K562 (cell line): Measurements from ENCODE around the gene KLHL28. TPM values are rescaled to one million over a fixed set of nuclear protein-coding genes. Genes with fewer than 3 reads are reported as not detected.
A peak's percentile ranks its signal among the peaks of the same experiment; 100 is the strongest.

Source experiments
- ATAC-seq: fragments of 200-7000 bp; cut with Tn5 transposase; 3 replicates; pipeline ENCODE4 v1.9.1; 2020; ENCODE audit warnings: moderate library complexity
- BruUV-seq: library from RNA; stranded (reverse); fragments of 400-500 nt; replicated peaks from 2 replicates; lab custom pipeline; 2021; lab: Mats Ljungman, UMichigan
- CTCF ChIA-PET: fragments of 300-600 bp; formaldehyde crosslinking; extraction: SDS; loops from one replicate; lab custom pipeline; 2021; ENCODE audit warnings: low intra/inter-chr PET ratio; lab: Yijun Ruan, JAX
- POLR2A ChIA-PET: fragments of 300-600, 350-650 bp; sonication (Branson Sonifier 250); formaldehyde crosslinking; extraction: SDS; loops from one replicate; lab custom pipeline; 2021; ENCODE audit warnings: antibody characterized with exemption, inconsistent platforms; lab: Yijun Ruan, JAX
- DNase-seq, 4 experiments: peaks; one replicate each; pipeline versions ENCODE4 v3.0.0 to v3.0.0-alpha.2; 2011 to 2018; ENCODE audit warnings: low spot score in 3 of 4, mixed read lengths in 3 of 4; ENCODE audit errors: extremely low read depth in 1 of 4
- FAIRE-seq: peaks from 2 replicates; lab custom pipeline; 2011; peaks lifted over from hg19 to GRCh38; lab: Jason Lieb, UNC
- H2AFZ ChIP-seq: 2 replicates; pipeline ENCODE4 v1.6.0; 2011; ENCODE audit warnings: low read depth, low read length, control low read depth, inconsistent platforms
- H3K27ac ChIP-seq: fragments of 200-600 bp; 3 replicates; pipeline ENCODE4 v1.8.0; 2011; ENCODE audit warnings: low read depth, mild to moderate bottlenecking, control low read depth, inconsistent platforms, low read length, moderate library complexity, mixed read lengths; ENCODE audit errors: extremely low read depth
- H3K27me3 ChIP-seq, 2 experiments: fragments of 300-600 bp in 1 of 2; 2 replicates in 1 of 2; 3 replicates in 1 of 2; pipeline versions ENCODE4 v1.6.0 to v1.8.0; 2011; ENCODE audit warnings: inconsistent platforms in 2 of 2, low read length in 2 of 2, mild to moderate bottlenecking in 1 of 2, mixed read lengths in 1 of 2, moderate library complexity in 1 of 2; ENCODE audit not compliant: control insufficient read depth in 2 of 2, insufficient read depth in 2 of 2
- H3K36me3 ChIP-seq: fragments of 300-600 bp; 3 replicates; pipeline ENCODE4 v1.8.0; 2011; ENCODE audit warnings: mild to moderate bottlenecking, low read length, inconsistent platforms; ENCODE audit not compliant: control insufficient read depth, insufficient read depth
- H3K4me1 ChIP-seq, 2 experiments: fragments of 200-600 bp in 1 of 2; replicated peaks in 1 of 2; 2 replicates in 1 of 2; 3 replicates in 1 of 2; pipeline versions ENCODE4 v1.5.1 to v1.8.0; 2011; ENCODE audit warnings: inconsistent platforms in 2 of 2, low read length in 2 of 2, mild to moderate bottlenecking in 1 of 2, mixed read lengths in 1 of 2, moderate library complexity in 1 of 2; ENCODE audit not compliant: control insufficient read depth in 2 of 2, insufficient read depth in 2 of 2
- H3K4me2 ChIP-seq: 2 replicates; pipeline ENCODE4 v1.6.1; 2011; ENCODE audit warnings: low read length, control low read depth, inconsistent platforms, mixed read lengths; ENCODE audit not compliant: insufficient read depth
- H3K4me3 ChIP-seq: fragments of 200-600 bp; sonication (generic), shearing (Covaris generic); 2 replicates; pipeline ENCODE4 v1.5.1; 2016; ENCODE audit warnings: control low read depth, inconsistent platforms
- H3K79me2 ChIP-seq: fragments of 200-600 bp; 3 replicates; pipeline ENCODE4 v1.8.0; 2011; ENCODE audit warnings: low read length, inconsistent platforms; ENCODE audit not compliant: control insufficient read depth, insufficient read depth
- H3K9ac ChIP-seq, 2 experiments: 2 replicates each; pipeline versions ENCODE4 v1.6.0 to v1.6.1; 2011; ENCODE audit warnings: low read depth in 2 of 2, low read length in 2 of 2, control low read depth in 1 of 2, inconsistent platforms in 1 of 2, mild to moderate bottlenecking in 1 of 2, mixed read lengths in 1 of 2; ENCODE audit not compliant: insufficient read depth in 1 of 2
- H3K9me1 ChIP-seq: one replicate; pipeline ENCODE4 v1.6.0; 2011; ENCODE audit warnings: inconsistent platforms, mild to moderate bottlenecking, low read length, moderate library complexity; ENCODE audit not compliant: control insufficient read depth, insufficient read depth
- H3K9me3 ChIP-seq: replicated peaks from 2 replicates; pipeline ENCODE4 v1.5.1; 2011; ENCODE audit warnings: low read depth, low read length, inconsistent platforms; ENCODE audit not compliant: control insufficient read depth, insufficient read depth
- H4K20me1 ChIP-seq: replicated peaks from 2 replicates; pipeline ENCODE4 v1.6.1; 2011; ENCODE audit warnings: low read length, inconsistent platforms, mixed read lengths; ENCODE audit not compliant: control insufficient read depth, insufficient read depth
- ETV6 ChIP-seq, 3 experiments: fragments of 150-350 bp in 1 of 3; sonication (generic) in 1 of 3; formaldehyde crosslinking in 1 of 3; IDR thresholded peaks; 2 replicates each; pipeline versions ENCODE4 v1.6.1 to v1.8.0; 2014 to 2022; ENCODE audit warnings: borderline replicate concordance in 2 of 3, low read depth in 2 of 3, antibody characterized with exemption in 1 of 3, low read length in 1 of 3, mild to moderate bottlenecking in 1 of 3, missing genetic modification reagents in 1 of 3
- RBM25 ChIP-seq: fragments of 200-400 bp; formaldehyde crosslinking; IDR thresholded peaks from 2 replicates; pipeline ENCODE4 v1.6.1; 2018; ENCODE audit warnings: low read length, low read depth, moderate library complexity; ENCODE audit not compliant: severe bottlenecking
- ZNF121 ChIP-seq: sonication (generic); formaldehyde crosslinking; conservative IDR thresholded peaks from 2 replicates; pipeline ENCODE4 v1.8.0; 2022; ENCODE audit warnings: missing genetic modification reagents
- WGBS: fragments of 100-300 bp; shearing (Covaris generic); methylation state at CpG from one replicate; pipeline ENCODE4 v1.1.6; 2016; ENCODE audit warnings: low coverage, mixed read lengths; ENCODE audit not compliant: insufficient coverage; ENCODE audit errors: missing lambda C conversion rate; 5-methylcytosine and 5-hydroxymethylcytosine counted together
- in situ Hi-C: fragments of 300-500 bp; cut with MboI; formaldehyde crosslinking; loops from 4 replicates; pipeline ENCODE4 v1.15.0; 2018; ENCODE audit warnings: inconsistent platforms, mixed read lengths
- intact Hi-C: fragments of 100-400 bp; cut with micrococcal nuclease; formaldehyde crosslinking; loops from 2 replicates; pipeline ENCODE4 v1.14.2; 2022
- polyA plus RNA-seq, 8 experiments: library from polyadenylated mRNA; depleted of rRNA in 4 of 8; stranded (reverse) in 5 of 8; unstranded in 3 of 8; fragments of >200 nt; fragmentation: Nextera tagmentation in 2 of 8; fragmentation: Illumina TruSeq in 1 of 8; extraction: Ambion mirVana in 2 of 8; extraction: Trizol in 1 of 8; gene quantifications; 2 replicates each; pipeline versions ENCODE4 v1.2.1 to v1.2.3, GENCODE V29; 2011 to 2014; ENCODE audit warnings: inconsistent platforms in 1 of 8, missing spikeins in 1 of 8
- total RNA-seq, 7 experiments: library from RNA; depleted of rRNA in 6 of 7; stranded (reverse); fragments of >200 nt in 6 of 7; fragmentation: Illumina TruSeq in 2 of 7; extraction: Trizol in 2 of 7; gene quantifications; 2 replicates each; pipeline versions ENCODE4 v1.2.1 to v1.2.3, GENCODE V29; 2011 to 2021; ENCODE audit warnings: low replicate concordance in 1 of 7

Gene KLHL28
- total and polyA plus RNA-seq, 9 of the 15 experiments (the other 6 are each of a cell fraction or from before 2014, with no cell fraction given) = 1.1 to 7.5 (median 4.7) TPM

GRCh38 chr14:44966601-44967336 lies 5.0 kb upstream of the KLHL28 start:
- Histone ChIP-seq H3K4me2 (peak overlapping the region; percentile 44; the same call in 1 of the 2 replicates), H3K27ac (no peak overlapping the region), H3K36me3 (no peaks in the 10 kb centered on the region; the same call in 2 of the 3 replicates), H3K4me1 (no peaks in the 10 kb centered on the region; a peak in 3 of 5 replicates), H3K27me3 (no peaks in the 10 kb centered on the region), H4K20me1 (0 out of 2 replicates have a peak, but pooled peaks cover 3% of the 10 kb centered on the region), H3K9me3 (no peaks in the 10 kb centered on the region), H3K79me2 (peaks cover 84% of the 10 kb centered on the region), H3K4me3 (peak overlapping the region; percentile 4; the same call in 1 of the 2 replicates), H3K9me1 (no peaks in the 10 kb centered on the region), H2AFZ (no peak overlapping the region), H3K9ac (no peak overlapping the region)
- in situ Hi-C loops (no loop called here), intact Hi-C loops (no loop called here)
- CTCF ChIA-PET = no interaction called here
- no peak for DNase-seq
- POLR2A ChIA-PET = interaction anchor here (0.9 kb wide), 1 partner anchor 15 kb away, joined by 3 read pairs; no protein-coding TSS in a partner anchor
- 36% methylated on average over 4 of the region's 4 CpGs for WGBS
- no peak for ATAC-seq
- TF ChIP-seq ZNF121 (CRISPR knock-in tag) = peak; percentile 78
- TF ChIP-seq ETV6 (IDR thresholded peaks at IDR 0.05; ENCODE audit: borderline replicate concordance in 1 of 2, low read depth in 2 of 2, low read length in 1 of 2) = no peak
- TF ChIP-seq ETV6 (CRISPR knock-in tag; IDR thresholded peaks at IDR 0.05; ENCODE audit: borderline replicate concordance) = no peak
- peak; percentile 38 for TF ChIP-seq RBM25
- no peak for FAIRE-seq
- BruUV-seq = no TSS peak
